Pancreas (tissue), 10 donors: ENCODE measurements around the gene SLC35G6. TPM values are rescaled to one million over a fixed set of nuclear protein-coding genes. Genes with fewer than 3 reads are reported as not detected.

Experiments
- ATAC-seq, 4 donors: fragments of 200-7000 bp; cut with Tn5 transposase; one replicate each; pipeline versions ENCODE4 v1.8.0 to v1.9.1; 2020; ENCODE audit warnings: mild to moderate bottlenecking in 4 of 4, moderate library complexity in 4 of 4
- DNase-seq, 6 donors: peaks; one replicate each; pipeline ENCODE4 v3.0.0-alpha.2; 2020
- FAIRE-seq: peaks from 2 replicates; lab custom pipeline; 2012; peaks lifted over from hg19 to GRCh38; lab: Jason Lieb, UNC
- H3K27ac ChIP-seq, 4 donors: fragments of 200-600 bp; sonication (generic); 1 replicate in 3 of 4; 2 replicates in 1 of 4; pipeline versions ENCODE4 v1.5.0 to v1.8.0; 2020
- H3K27me3 ChIP-seq, 4 donors: fragments of 200-600 bp; one replicate each; pipeline ENCODE4 v1.8.0; 2021
- H3K36me3 ChIP-seq, 3 donors: fragments of 200-600 bp; sonication (generic) in 1 of 3; one replicate each; pipeline versions ENCODE4 v1.5.0 to v1.8.0; 2020 to 2021
- H3K4me1 ChIP-seq, 3 donors: fragments of 200-600 bp; one replicate each; pipeline ENCODE4 v1.8.0; 2021
- H3K4me3 ChIP-seq, 4 donors: fragments of 200-600 bp; sonication (generic) in 2 of 4; one replicate each; pipeline versions ENCODE4 v1.5.0 to v1.8.0; 2020 to 2021
- H3K9me3 ChIP-seq, 4 donors: fragments of 200-600 bp; one replicate each; pipeline ENCODE4 v1.8.0; 2021
- CTCF ChIP-seq, 4 donors: fragments of 200-600 bp; sonication (generic) in 3 of 4; IDR thresholded peaks; one replicate each; pipeline versions ENCODE4 v1.5.0 to v1.8.0; 2021; ENCODE audit warnings: antibody characterized with exemption in 4 of 4
- WGBS, 2 donors: extraction: QIAGEN DNeasy Blood & Tissue Kit; methylation state at CpG; one replicate each; pipeline ENCODE4 v1.1.7; 2013; 5-methylcytosine and 5-hydroxymethylcytosine counted together
- intact Hi-C, 3 donors: fragments of 100-400 bp; cut with DNase I; formaldehyde crosslinking; loops; one replicate each; pipeline versions ENCODE4 v1.11.1 to v1.14.2; 2022
- polyA plus RNA-seq, 2 donors: library from polyadenylated mRNA; stranded (reverse); fragments of 200-250 nt; gene quantifications; one replicate each; pipeline ENCODE4 v1.2.3, GENCODE V29; 2013
- total RNA-seq, 6 donors: library from RNA; stranded (reverse); fragmentation: NEBNext Ultra II Directional in 4 of 6; extraction: Animal tissue kit (Norgen Biotek cat#: 25700) in 4 of 6; gene quantifications; one replicate each; pipeline versions ENCODE4 v1.2.1 to v1.2.4, GENCODE V29; 2021 to 2023
- donor health status: healthy with polysubstance abuse.
- donor health status: DM: no; HTN: no; CAD: no; lungs with moderate emphysema.
- donor health status: DM: no; HTN: no; CAD: no.
- donor health status: control.
- donor health status: control.
- donor health status: Bipolar disorder and iron deficiency.
- donor health status: DM: yes; HTN: yes; CAD: no.
- donor health status: DM: no; HTN: no; CAD: no.
- donor health status: DM: no; HTN: no; CAD: no.
- donor health status: DM: yes; HTN: yes; CAD: no.

Gene SLC35G6
- total and polyA plus RNA-seq, 8 donors, result 0.08 TPM; not detected in 7

- 24 to 31% methylated on average over 25 to 31 of the region's 31 CpGs for WGBS, 2 donors
- Histone ChIP-seq H3K27me3 (no peaks in the 10 kb centered on the region), H3K9me3 (no peaks in the 10 kb centered on the region), H3K4me1 (peaks cover 5 to 18% (median 11%) of the 10 kb centered on the region in 3 donors), H3K4me3 (peak overlapping the region in 3 of 4 donors; percentile 38 to 70 (median 54)), H3K27ac (peak overlapping the region; percentile 32 to 94 (median 90)), H3K36me3 (no peaks in the 10 kb centered on the region)
- DNase-seq (peak in 2 of 6 donors; percentile 38 to 84), FAIRE-seq (no peak), ATAC-seq (no peak)
- TF ChIP-seq CTCF (IDR thresholded peaks at IDR 0.05), result no peak
- intact Hi-C loops, result loop anchor here in 2 of 3 donors (10.0 kb wide), 1 partner anchor 83 kb away; the partner anchor contains the start of genes KCTD11 (in 2 of the 2) and TMEM95 (in 2 of the 2)
Observed at GRCh38 chr17:7437369-7437863, 43.8 kb upstream of the SLC35G6 start.

- Histone ChIP-seq H3K27ac (peak overlapping the region in 1 of 4 donors; percentile 5), H3K9me3 (no peaks in the 10 kb centered on the region), H3K4me3 (peak overlapping the region in 1 of 4 donors; percentile 22), H3K27me3 (no peaks in the 10 kb centered on the region), H3K36me3 (no peaks in the 10 kb centered on the region), H3K4me1 (peaks cover 5 to 18% (median 11%) of the 10 kb centered on the region in 3 donors)
- peak in 5 of 6 donors; percentile 31 to 73 (median 67) for DNase-seq
- intact Hi-C loops, result loop anchor here in 2 of 3 donors (10.0 kb wide), 1 partner anchor 83 kb away; the partner anchor contains the start of genes KCTD11 (in 2 of the 2) and TMEM95 (in 2 of the 2)
- ATAC-seq, result no peak
- no peak for TF ChIP-seq CTCF (IDR thresholded peaks at IDR 0.05)
- no peak for FAIRE-seq
- 70 to 74% methylated on average over 48 of the region's 48 CpGs for WGBS, 2 donors
Observed at GRCh38 chr17:7437950-7438614, 43.2 kb upstream of the SLC35G6 start.

GRCh38 chr17:7438656-7439460, 42.4 kb upstream of the SLC35G6 start:
- DNase-seq (no peak), FAIRE-seq (no peak), ATAC-seq (no peak)
- H3K9me3 ChIP-seq, result no peaks in the 10 kb centered on the region
- no peaks in the 10 kb centered on the region for H3K27me3 ChIP-seq
- no peak overlapping the region for H3K4me3 ChIP-seq
- no peak overlapping the region for H3K27ac ChIP-seq
- no peak for TF ChIP-seq CTCF (IDR thresholded peaks at IDR 0.05)
- WGBS, 2 donors, result 64 to 76% methylated on average over 11 of the region's 11 CpGs
- H3K36me3 ChIP-seq, result no peaks in the 10 kb centered on the region
- intact Hi-C loops, result loop anchor here in 2 of 3 donors (10.0 kb wide), 1 partner anchor 84 kb away; the partner anchor contains the start of genes KCTD11 (in 2 of the 2) and TMEM95 (in 2 of the 2)
- peaks cover 5 to 18% (median 11%) of the 10 kb centered on the region in 3 donors for H3K4me1 ChIP-seq

GRCh38 chr17:7439462-7440112, 41.7 kb upstream of the SLC35G6 start, which contains the start of gene FGF11:
FGF11 (plus strand) TSS chr17:7439512; CDS start chr17:7439621, 109 bp downstream.
- DNase-seq (no peak), FAIRE-seq (no peak), ATAC-seq (no peak)
- WGBS, 2 donors, result 6 to 9% methylated on average over 32 to 50 of the region's 50 CpGs
- Histone ChIP-seq H3K36me3 (no peaks in the 10 kb centered on the region), H3K4me3 (peak within 1 kb of the TSS; percentile 2 to 45 (median 26)), H3K27me3 (no peaks in the 10 kb centered on the region), H3K9me3 (no peaks in the 10 kb centered on the region), H3K27ac (no peak within 1 kb of the TSS), H3K4me1 (peaks cover 5 to 18% (median 11%) of the 10 kb centered on the region in 3 donors)
- intact Hi-C loops, result loop anchor here in 2 of 3 donors (5.0 to 10.0 kb wide), 2 partner anchors 38 to 85 kb away; partner anchors contain the start of genes KCTD11 (in 2 of the 2), TMEM95 (in 2 of the 2) and ZBTB4 (in 2 of the 2)
- TF ChIP-seq CTCF (IDR thresholded peaks at IDR 0.05), result no peak
